IMR-90 (cell line): ENCODE results near the gene CCDC180. TPM values are rescaled to one million over a fixed set of nuclear protein-coding genes. Genes with fewer than 3 reads are reported as not detected.

Experiments used
- ATAC-seq: fragments of 200-7000 bp; cut with Tn5 transposase; 2 replicates; pipeline ENCODE4 v1.9.1; 2020; ENCODE audit warnings: low read depth, mild to moderate bottlenecking, moderate library complexity
- BruUV-seq: library from RNA; stranded (reverse); fragments of 400-500 nt; replicated peaks from 2 replicates; lab custom pipeline; 2021; lab: Mats Ljungman, UMichigan
- CTCF ChIA-PET: fragments of 300-600 bp; formaldehyde crosslinking; extraction: SDS; loops from one replicate; lab custom pipeline; 2021; ENCODE audit warnings: antibody characterized with exemption; lab: Yijun Ruan, JAX
- POLR2A ChIA-PET: fragments of 300-600 bp; sonication (Branson Sonifier 250); formaldehyde crosslinking; loops from one replicate; lab custom pipeline; 2022; ENCODE audit warnings: antibody characterized with exemption; ENCODE audit not compliant: unreplicated experiment; lab: Charles Lee
- DNase-seq: peaks from one replicate; pipeline ENCODE4 v3.0.0; 2013
- H2AFZ ChIP-seq: replicated peaks from 2 replicates; pipeline ENCODE3; 2013; ENCODE audit warnings: low read length, mild to moderate bottlenecking; ENCODE audit not compliant: poor library complexity
- H2AK5ac ChIP-seq: 2 replicates; pipeline ENCODE4 v1.6.1; 2013; ENCODE audit warnings: low read depth, low read length, inconsistent platforms
- H2AK9ac ChIP-seq: replicated peaks from 2 replicates; pipeline ENCODE3; 2013; ENCODE audit warnings: mild to moderate bottlenecking, low read depth, low read length, moderate library complexity; ENCODE audit not compliant: poor library complexity
- H2BK120ac ChIP-seq: 2 replicates; pipeline ENCODE4 v1.6.1; 2013; ENCODE audit warnings: low read depth, low read length, inconsistent platforms
- H2BK15ac ChIP-seq: 3 replicates; pipeline ENCODE4 v1.6.1; 2013; ENCODE audit warnings: low read depth, low read length, inconsistent platforms
- H2BK20ac ChIP-seq: 2 replicates; pipeline ENCODE4 v1.6.1; 2013; ENCODE audit warnings: low read depth, mild to moderate bottlenecking, inconsistent platforms, low read length, moderate library complexity
- H2BK5ac ChIP-seq: 2 replicates; pipeline ENCODE4 v1.6.1; 2013; ENCODE audit warnings: mild to moderate bottlenecking, low read depth, low read length, inconsistent platforms; ENCODE audit not compliant: poor library complexity, severe bottlenecking
- H3K14ac ChIP-seq: replicated peaks from 2 replicates; pipeline ENCODE4 v1.6.1; 2013; ENCODE audit warnings: low read depth, low read length, inconsistent platforms
- H3K18ac ChIP-seq: 2 replicates; pipeline ENCODE4 v1.6.1; 2013; ENCODE audit warnings: low read depth, low read length, control low read depth
- H3K23ac ChIP-seq: 2 replicates; pipeline ENCODE4 v1.6.1; 2013; ENCODE audit warnings: low read depth, low read length, inconsistent platforms
- H3K27ac ChIP-seq: 2 replicates; pipeline ENCODE4 v1.5.1; 2013; ENCODE audit warnings: mild to moderate bottlenecking, control low read depth, low read length; ENCODE audit not compliant: insufficient read depth
- H3K27me3 ChIP-seq: 2 replicates; pipeline ENCODE4 v1.6.1; 2013; ENCODE audit warnings: low read length; ENCODE audit not compliant: control insufficient read depth, insufficient read depth
- H3K36me3 ChIP-seq: 2 replicates; pipeline ENCODE4 v1.6.1; 2013; ENCODE audit warnings: low read length, mixed read lengths; ENCODE audit not compliant: control insufficient read depth, insufficient read depth
- H3K4ac ChIP-seq: 2 replicates; pipeline ENCODE4 v1.6.1; 2013; ENCODE audit warnings: low read depth, low read length, inconsistent platforms
- H3K4me1 ChIP-seq: 2 replicates; pipeline ENCODE4 v1.6.1; 2013; ENCODE audit warnings: low read length, mixed read lengths; ENCODE audit not compliant: control insufficient read depth, insufficient read depth
- H3K4me2 ChIP-seq: 2 replicates; pipeline ENCODE4 v1.6.1; 2013; ENCODE audit warnings: low read depth, mild to moderate bottlenecking, control low read depth, low read length, moderate library complexity
- H3K4me3 ChIP-seq: 2 replicates; pipeline ENCODE4 v1.5.1; 2013; ENCODE audit warnings: low read depth, mild to moderate bottlenecking, control low read depth, low read length, moderate library complexity; ENCODE audit not compliant: insufficient read depth
- H3K56ac ChIP-seq: 2 replicates; pipeline ENCODE4 v1.6.1; 2013; ENCODE audit warnings: low read length, inconsistent platforms; ENCODE audit not compliant: insufficient read depth; ENCODE audit errors: extremely low read depth
- H3K79me1 ChIP-seq, 2 experiments: 2 replicates each; pipeline ENCODE4 v1.6.1; 2013; ENCODE audit warnings: low read length in 2 of 2, inconsistent platforms in 1 of 2, low read depth in 1 of 2
- H3K9ac ChIP-seq: 2 replicates; pipeline ENCODE4 v1.6.1; 2013; ENCODE audit warnings: low read depth, low read length, control low read depth
- H3K9me1 ChIP-seq: 2 replicates; pipeline ENCODE4 v1.6.1; 2013; ENCODE audit warnings: low read length, inconsistent platforms; ENCODE audit not compliant: insufficient read depth
- H3K9me3 ChIP-seq: 2 replicates; pipeline ENCODE4 v1.6.1; 2013; ENCODE audit warnings: low read length; ENCODE audit not compliant: control insufficient read depth, insufficient read depth
- H4K20me1 ChIP-seq: 2 replicates; pipeline ENCODE4 v1.6.1; 2013; ENCODE audit warnings: low read length, inconsistent platforms; ENCODE audit not compliant: insufficient read depth
- H4K5ac ChIP-seq: 2 replicates; pipeline ENCODE4 v1.6.1; 2013; ENCODE audit warnings: mild to moderate bottlenecking, low read depth, low read length, control low read depth
- H4K8ac ChIP-seq, 2 experiments: 2 replicates each; pipeline ENCODE4 v1.6.1; 2013; ENCODE audit warnings: low read depth in 2 of 2, low read length in 2 of 2, control low read depth in 1 of 2, inconsistent platforms in 1 of 2
- H4K91ac ChIP-seq: 2 replicates; pipeline ENCODE4 v1.6.1; 2013; ENCODE audit warnings: low read depth, low read length, inconsistent platforms; ENCODE audit not compliant: insufficient read depth
- BHLHE40 ChIP-seq: fragments of 150-350 bp; IDR thresholded peaks from 2 replicates; pipeline ENCODE4 v1.6.1; 2016; ENCODE audit warnings: mild to moderate bottlenecking, low read depth, low read length
- CEBPB ChIP-seq: IDR thresholded peaks from 2 replicates; pipeline ENCODE4 v1.6.1; 2012; ENCODE audit warnings: low read depth, low read length, improper control_type of control experiment
- CHD1 ChIP-seq: IDR thresholded peaks from 2 replicates; pipeline ENCODE4 v1.6.1; 2012; ENCODE audit warnings: low read depth, low read length, improper control_type of control experiment
- FOS ChIP-seq: fragments of 150-350 bp; IDR thresholded peaks from 2 replicates; pipeline ENCODE4 v1.6.1; 2016; ENCODE audit warnings: low read depth, low read length
- MAFK ChIP-seq: IDR thresholded peaks from 2 replicates; pipeline ENCODE4 v1.6.1; 2012; ENCODE audit warnings: low read depth, low read length, improper control_type of control experiment
- MAZ ChIP-seq: IDR thresholded peaks from 2 replicates; pipeline ENCODE4 v1.6.1; 2012; ENCODE audit warnings: low read depth, mild to moderate bottlenecking, low read length, improper control_type of control experiment, moderate library complexity, borderline replicate concordance
- MXI1 ChIP-seq: IDR thresholded peaks from 2 replicates; pipeline ENCODE4 v1.6.1; 2012; ENCODE audit warnings: low read depth, mild to moderate bottlenecking, low read length, moderate library complexity, borderline replicate concordance
- NFE2L2 ChIP-seq: fragments of 150-350 bp; IDR thresholded peaks from 2 replicates; pipeline ENCODE4 v1.6.1; 2016; ENCODE audit warnings: low read depth, mild to moderate bottlenecking, low read length
- POLR2A ChIP-seq: IDR thresholded peaks from 2 replicates; pipeline ENCODE4 v1.6.1; 2012; ENCODE audit warnings: mild to moderate bottlenecking, low read depth, low read length
- RAD21 ChIP-seq: IDR thresholded peaks from 2 replicates; pipeline ENCODE4 v1.6.1; 2012; ENCODE audit warnings: low read length, improper control_type of control experiment
- RCOR1 ChIP-seq: IDR thresholded peaks from 2 replicates; pipeline ENCODE4 v1.6.1; 2012; ENCODE audit warnings: mild to moderate bottlenecking, low read length, improper control_type of control experiment; ENCODE audit not compliant: insufficient replicate concordance
- RFX5 ChIP-seq: IDR thresholded peaks from 2 replicates; pipeline ENCODE4 v1.8.0; 2012; ENCODE audit warnings: low read depth, mild to moderate bottlenecking, low read length, moderate library complexity
- SMC3 ChIP-seq: fragments of 150-350 bp; IDR thresholded peaks from 2 replicates; pipeline ENCODE4 v1.6.1; 2016; ENCODE audit warnings: low read depth, mild to moderate bottlenecking, antibody characterized with exemption, low read length, moderate library complexity
- WGBS, 2 experiments: methylation state at CpG; one replicate each; pipeline versions ENCODE4 v1.1.5 to v1.1.7; 2013; ENCODE audit warnings: missing lambda C conversion rate in 2 of 2; ENCODE audit not compliant: insufficient read length in 1 of 2; ENCODE audit errors: extremely low coverage in 2 of 2; 5-methylcytosine and 5-hydroxymethylcytosine counted together
- dilution Hi-C: fragments of 300-500 bp; cut with HindIII; formaldehyde crosslinking; loops from one replicate; pipeline ENCODE4 v1.14.3; 2018; ENCODE audit warnings: low sequenced_read_pairs; ENCODE audit not compliant: unreplicated experiment
- in situ Hi-C: fragments of 300-500 bp; cut with MboI; formaldehyde crosslinking; loops from 3 replicates; pipeline ENCODE4 v1.14.3; 2019; ENCODE audit warnings: low sequenced_read_pairs, inconsistent platforms, mixed read lengths
- intact Hi-C: fragments of 100-400 bp; cut with micrococcal nuclease; formaldehyde crosslinking; loops from 2 replicates; pipeline ENCODE4 v1.10.0; 2022
- polyA plus RNA-seq, 3 experiments: library from polyadenylated mRNA; depleted of rRNA; stranded (reverse); fragments of >200 nt; gene quantifications; 2 replicates each; pipeline ENCODE4 v1.2.3, GENCODE V29; 2012; ENCODE audit warnings: low replicate concordance in 1 of 3
- total RNA-seq: library from RNA; depleted of rRNA; stranded (reverse); fragments of >200 nt; gene quantifications from 2 replicates; pipeline ENCODE4 v1.2.3, GENCODE V29; 2012
- TF ChIP-seq, protein P1 (sequence below): conservative IDR thresholded peaks from 2 replicates; pipeline ENCODE4 v1.5.1; 2012; ENCODE audit warnings: mild to moderate bottlenecking, low read depth, low read length, improper control_type of control experiment
- TF ChIP-seq, protein P2 (sequence below): fragments of 150-350 bp; IDR thresholded peaks from 2 replicates; pipeline ENCODE4 v1.6.1; 2016; ENCODE audit warnings: low read depth, mild to moderate bottlenecking, low read length, moderate library complexity, borderline replicate concordance
- TF ChIP-seq, protein P3 (sequence below): fragments of 150-350 bp; IDR thresholded peaks from 2 replicates; pipeline ENCODE4 v1.6.1; 2017; ENCODE audit warnings: mild to moderate bottlenecking, antibody characterized with exemption, low read length, low read depth

CCDC180 gene
- total and polyA plus RNA-seq, 2 of the 4 experiments (the other 2 are of a cell fraction): 0.24 to 0.90 TPM

DNA sequence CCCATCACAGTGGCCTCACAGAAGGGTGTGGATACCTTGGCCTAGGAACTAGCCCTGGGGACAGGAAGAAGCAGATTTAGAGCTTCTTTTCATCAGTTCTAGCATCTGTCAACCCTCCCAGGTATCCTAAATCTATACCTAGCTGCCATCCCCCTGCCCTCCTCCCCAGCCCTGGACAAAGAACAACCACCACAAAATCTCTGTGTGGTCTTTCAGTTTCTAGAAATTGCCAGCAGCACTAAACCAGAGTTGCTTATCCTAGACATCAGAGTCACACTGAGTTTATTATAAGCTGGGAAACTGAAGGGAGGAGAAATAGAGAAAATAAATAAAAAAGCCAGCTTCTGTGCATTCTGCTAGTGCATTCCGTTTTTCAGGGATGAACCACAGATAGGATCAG is 14.6 kb downstream of the CCDC180 start:
- CTCF ChIA-PET: no interaction called here
- Histone ChIP-seq H3K9me1 (no peaks in the 10 kb centered on the region), H3K4me2 (no peak overlapping the region), H2BK15ac (no peak overlapping the region), H3K18ac (no peak overlapping the region), H2BK5ac (no peak overlapping the region), H4K91ac (no peak overlapping the region), H4K20me1 (no peaks in the 10 kb centered on the region), H3K4ac (no peak overlapping the region), H2BK120ac (no peak overlapping the region), H4K5ac (no peak overlapping the region), H3K4me1 (no peaks in the 10 kb centered on the region), H3K9me3 (no peaks in the 10 kb centered on the region), H3K14ac (no peak overlapping the region), H2AK5ac (no peak overlapping the region), H3K9ac (no peak overlapping the region), H2AK9ac (no peak overlapping the region), H3K79me1 (no peaks in the 10 kb centered on the region), H3K4me3 (no peak overlapping the region), H3K27me3 (no peaks in the 10 kb centered on the region), H2BK20ac (no peak overlapping the region), H2AFZ (no peak overlapping the region), H3K36me3 (no peaks in the 10 kb centered on the region), H3K27ac (no peak overlapping the region), H3K23ac (no peak overlapping the region), H3K56ac (no peak overlapping the region), H4K8ac (no peak overlapping the region)
- BruUV-seq: no TSS peak
- POLR2A ChIA-PET: no interaction called here
- DNase-seq (no peak), ATAC-seq (no peak)
- 40% methylated on average over 1 of the region's 1 CpG; no CpG with 5 or more reads in 1 of the 2 experiments for WGBS, 2 experiments
- TF ChIP-seq, protein P1, sequence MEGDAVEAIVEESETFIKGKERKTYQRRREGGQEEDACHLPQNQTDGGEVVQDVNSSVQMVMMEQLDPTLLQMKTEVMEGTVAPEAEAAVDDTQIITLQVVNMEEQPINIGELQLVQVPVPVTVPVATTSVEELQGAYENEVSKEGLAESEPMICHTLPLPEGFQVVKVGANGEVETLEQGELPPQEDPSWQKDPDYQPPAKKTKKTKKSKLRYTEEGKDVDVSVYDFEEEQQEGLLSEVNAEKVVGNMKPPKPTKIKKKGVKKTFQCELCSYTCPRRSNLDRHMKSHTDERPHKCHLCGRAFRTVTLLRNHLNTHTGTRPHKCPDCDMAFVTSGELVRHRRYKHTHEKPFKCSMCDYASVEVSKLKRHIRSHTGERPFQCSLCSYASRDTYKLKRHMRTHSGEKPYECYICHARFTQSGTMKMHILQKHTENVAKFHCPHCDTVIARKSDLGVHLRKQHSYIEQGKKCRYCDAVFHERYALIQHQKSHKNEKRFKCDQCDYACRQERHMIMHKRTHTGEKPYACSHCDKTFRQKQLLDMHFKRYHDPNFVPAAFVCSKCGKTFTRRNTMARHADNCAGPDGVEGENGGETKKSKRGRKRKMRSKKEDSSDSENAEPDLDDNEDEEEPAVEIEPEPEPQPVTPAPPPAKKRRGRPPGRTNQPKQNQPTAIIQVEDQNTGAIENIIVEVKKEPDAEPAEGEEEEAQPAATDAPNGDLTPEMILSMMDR: no peak
- TF ChIP-seq SMC3 (no peak), RFX5 (no peak), CEBPB (no peak), NFE2L2 (no peak), CHD1 (no peak), RAD21 (no peak), RCOR1 (no peak), MAZ (no peak), MAFK (no peak), POLR2A (no peak), MXI1 (no peak), FOS (no peak), BHLHE40 (no peak)
- TF ChIP-seq, protein P2, sequence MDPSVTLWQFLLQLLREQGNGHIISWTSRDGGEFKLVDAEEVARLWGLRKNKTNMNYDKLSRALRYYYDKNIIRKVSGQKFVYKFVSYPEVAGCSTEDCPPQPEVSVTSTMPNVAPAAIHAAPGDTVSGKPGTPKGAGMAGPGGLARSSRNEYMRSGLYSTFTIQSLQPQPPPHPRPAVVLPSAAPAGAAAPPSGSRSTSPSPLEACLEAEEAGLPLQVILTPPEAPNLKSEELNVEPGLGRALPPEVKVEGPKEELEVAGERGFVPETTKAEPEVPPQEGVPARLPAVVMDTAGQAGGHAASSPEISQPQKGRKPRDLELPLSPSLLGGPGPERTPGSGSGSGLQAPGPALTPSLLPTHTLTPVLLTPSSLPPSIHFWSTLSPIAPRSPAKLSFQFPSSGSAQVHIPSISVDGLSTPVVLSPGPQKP: no peak
- TF ChIP-seq, protein P3, sequence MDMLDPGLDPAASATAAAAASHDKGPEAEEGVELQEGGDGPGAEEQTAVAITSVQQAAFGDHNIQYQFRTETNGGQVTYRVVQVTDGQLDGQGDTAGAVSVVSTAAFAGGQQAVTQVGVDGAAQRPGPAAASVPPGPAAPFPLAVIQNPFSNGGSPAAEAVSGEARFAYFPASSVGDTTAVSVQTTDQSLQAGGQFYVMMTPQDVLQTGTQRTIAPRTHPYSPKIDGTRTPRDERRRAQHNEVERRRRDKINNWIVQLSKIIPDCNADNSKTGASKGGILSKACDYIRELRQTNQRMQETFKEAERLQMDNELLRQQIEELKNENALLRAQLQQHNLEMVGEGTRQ: no peak
- intact Hi-C loops: no loop called here
- dilution Hi-C loops: no loop called here
- in situ Hi-C loops: no loop called here
